CD14-positive monocyte (primary cell): ENCODE data around the gene TNFSF8. TPM values are rescaled to one million over a fixed set of nuclear protein-coding genes. Genes with fewer than 3 reads are reported as not detected.

Source experiments
- DNase-seq, 3 donors: peaks; one replicate each; pipeline ENCODE4 v3.0.0-alpha.2; 2011 to 2022
- H2AFZ ChIP-seq: 2 replicates; pipeline ENCODE4 v1.6.0; 2012; ENCODE audit warnings: mild to moderate bottlenecking, low read depth, low read length, inconsistent platforms; ENCODE audit not compliant: insufficient read depth, poor library complexity, severe bottlenecking
- H3K27ac ChIP-seq, 2 donors: 1 replicate in 1 of 2; 2 replicates in 1 of 2; pipeline ENCODE4 v1.5.1; 2012 to 2013; ENCODE audit warnings: low read length in 2 of 2, control low read depth in 1 of 2, inconsistent platforms in 1 of 2, low read depth in 1 of 2, mild to moderate bottlenecking in 1 of 2
- H3K27me3 ChIP-seq, 2 donors: one replicate each; pipeline versions ENCODE4 v1.6.0 to v1.6.1; 2011 to 2013; ENCODE audit warnings: low read length in 2 of 2; ENCODE audit not compliant: control insufficient read depth in 2 of 2, insufficient read depth in 2 of 2
- H3K36me3 ChIP-seq, 2 donors: replicated peaks in 1 of 2; 1 replicate in 1 of 2; 2 replicates in 1 of 2; pipeline versions ENCODE4 v1.5.1 to v1.6.1; 2012 to 2013; ENCODE audit warnings: low read length in 2 of 2, control low read depth in 1 of 2, inconsistent platforms in 1 of 2, mild to moderate bottlenecking in 1 of 2; ENCODE audit not compliant: insufficient read depth in 2 of 2, control insufficient read depth in 1 of 2
- H3K4me1 ChIP-seq, 2 donors: 1 replicate in 1 of 2; 2 replicates in 1 of 2; pipeline versions ENCODE4 v1.5.1 to v1.6.1; 2012 to 2013; ENCODE audit warnings: low read length in 2 of 2, control low read depth in 1 of 2, inconsistent platforms in 1 of 2, mild to moderate bottlenecking in 1 of 2, moderate library complexity in 1 of 2; ENCODE audit not compliant: insufficient read depth in 2 of 2, control insufficient read depth in 1 of 2
- H3K4me2 ChIP-seq: replicated peaks from 2 replicates; pipeline ENCODE3; 2012; ENCODE audit warnings: low read length, moderate library complexity, mild to moderate bottlenecking; ENCODE audit not compliant: poor library complexity, severe bottlenecking; ENCODE audit errors: extremely low read depth
- H3K4me3 ChIP-seq, 3 experiments: fragments of 200-600 bp in 1 of 3; sonication (generic) in 1 of 3; replicated peaks in 1 of 3; 1 replicate in 2 of 3; 2 replicates in 1 of 3; pipeline ENCODE4 v1.5.1; 2011 to 2013; ENCODE audit warnings: low read length in 3 of 3, mild to moderate bottlenecking in 3 of 3, control low read depth in 2 of 3, low read depth in 2 of 3, inconsistent platforms in 1 of 3, moderate library complexity in 1 of 3
- H3K79me2 ChIP-seq: 2 replicates; pipeline ENCODE4 v1.6.0; 2012; ENCODE audit warnings: mild to moderate bottlenecking, control low read depth, inconsistent platforms, low read length, moderate library complexity; ENCODE audit not compliant: insufficient read depth
- H3K9ac ChIP-seq: 2 replicates; pipeline ENCODE4 v1.6.0; 2017; ENCODE audit warnings: low read length, mild to moderate bottlenecking; ENCODE audit not compliant: insufficient read depth, poor library complexity, severe bottlenecking
- H3K9me3 ChIP-seq, 2 donors: replicated peaks in 1 of 2; 1 replicate in 1 of 2; 2 replicates in 1 of 2; pipeline versions ENCODE4 v1.5.1 to v1.6.1; 2012 to 2013; ENCODE audit warnings: low read length in 2 of 2, control low read depth in 1 of 2; ENCODE audit not compliant: control insufficient read depth in 1 of 2, insufficient read depth in 1 of 2
- H4K20me1 ChIP-seq: 2 replicates; pipeline ENCODE4 v1.6.0; 2012; ENCODE audit warnings: mild to moderate bottlenecking, low read length, control low read depth, moderate library complexity; ENCODE audit not compliant: insufficient read depth
- H3K27ac Mint-ChIP-seq, 7 donors: one replicate each; pipeline ENCODE4 v1.8.0; 2020; ENCODE audit warnings: mild to moderate bottlenecking in 7 of 7, mixed read lengths in 7 of 7, moderate library complexity in 6 of 7, inconsistent platforms in 2 of 7
- H3K27me3 Mint-ChIP-seq, 3 donors: one replicate each; pipeline ENCODE4 v1.8.0; 2021 to 2022; ENCODE audit warnings: low read depth in 3 of 3, mild to moderate bottlenecking in 3 of 3, mixed read lengths in 3 of 3, moderate library complexity in 3 of 3, inconsistent platforms in 1 of 3
- H3K36me3 Mint-ChIP-seq, 2 donors: one replicate each; pipeline ENCODE4 v1.8.0; 2020; ENCODE audit warnings: mixed read lengths in 2 of 2, inconsistent platforms in 1 of 2, mild to moderate bottlenecking in 1 of 2
- H3K4me1 Mint-ChIP-seq: one replicate; pipeline ENCODE4 v1.8.0; 2020; ENCODE audit warnings: mild to moderate bottlenecking, mixed read lengths
- H3K4me3 Mint-ChIP-seq, 2 donors: one replicate each; pipeline ENCODE4 v1.8.0; 2020; ENCODE audit warnings: mild to moderate bottlenecking in 2 of 2, mixed read lengths in 2 of 2, moderate library complexity in 1 of 2
- H3K9me3 Mint-ChIP-seq, 7 donors: one replicate each; pipeline ENCODE4 v1.8.0; 2020 to 2022; ENCODE audit warnings: mixed read lengths in 7 of 7, mild to moderate bottlenecking in 6 of 7, moderate library complexity in 6 of 7, inconsistent platforms in 2 of 7
- WGBS: methylation state at CpG from one replicate; pipeline ENCODE4 v1.1.5; 2013; ENCODE audit warnings: missing lambda C conversion rate; ENCODE audit not compliant: insufficient coverage; 5-methylcytosine and 5-hydroxymethylcytosine counted together
- intact Hi-C, 2 donors: fragments of 100-400 bp; cut with micrococcal nuclease; formaldehyde crosslinking; loops; one replicate each; pipeline versions ENCODE4 v1.15.0 to v1.15.1; 2023
- polyA plus RNA-seq, 3 donors: library from polyadenylated mRNA; depleted of rRNA in 1 of 3; unstranded in 2 of 3; stranded (reverse) in 1 of 3; fragments of 300-500 nt in 2 of 3; fragments of >200 nt in 1 of 3; fragmentation: Illumina TruSeq in 2 of 3; gene quantifications; 1 replicate in 2 of 3; 2 replicates in 1 of 3; pipeline ENCODE4 v1.2.3, GENCODE V29; 2012 to 2021
- TF ChIP-seq, protein P1 (sequence below): fragments of 200-600 bp; IDR thresholded peaks from one replicate; pipeline ENCODE4 v1.8.0; 2022; ENCODE audit warnings: antibody characterized with exemption, mild to moderate bottlenecking

The TNFSF8 gene
- polyA plus RNA-seq, 3 donors, result 27.8 to 42.9 (median 34.0) TPM

- Mint-ChIP-seq H3K9me3 (peaks cover 0 to 5% (median under 1%) of the 10 kb centered on the region in 7 donors), H3K4me1 (peaks cover 69% of the 10 kb centered on the region), H3K27ac (peak overlapping the region; percentile 96 to 100 (median 99)), H3K27me3 (peaks cover 0 to 2% (median 0%) of the 10 kb centered on the region in 3 donors), H3K36me3 (peaks cover 7 to 9% of the 10 kb centered on the region in 2 donors), H3K4me3 (peak overlapping the region; percentile 69 to 94)
- H3K9ac ChIP-seq, result peak overlapping the region; percentile 21
- H3K79me2 ChIP-seq, result peaks cover 8% of the 10 kb centered on the region
- H3K4me1 ChIP-seq, result peaks cover 64 to 68% of the 10 kb centered on the region in 2 donors
- no peaks in the 10 kb centered on the region for H3K27me3 ChIP-seq
- no peaks in the 10 kb centered on the region for H3K9me3 ChIP-seq
- H3K4me3 ChIP-seq, result peak overlapping the region in 2 of 3 experiments; percentile 25 to 54
- no peaks in the 10 kb centered on the region for H3K36me3 ChIP-seq
- no peaks in the 10 kb centered on the region for H4K20me1 ChIP-seq
- peak; percentile 86 to 94 (median 93) for DNase-seq
- WGBS, result 0% methylated on average over 5 of the region's 7 CpGs
- peak overlapping the region; percentile 36 for H2AFZ ChIP-seq
- peak overlapping the region; percentile 76 to 99 for H3K27ac ChIP-seq
- H3K4me2 ChIP-seq, result peak overlapping the region; percentile 53
- TF ChIP-seq, protein P1, sequence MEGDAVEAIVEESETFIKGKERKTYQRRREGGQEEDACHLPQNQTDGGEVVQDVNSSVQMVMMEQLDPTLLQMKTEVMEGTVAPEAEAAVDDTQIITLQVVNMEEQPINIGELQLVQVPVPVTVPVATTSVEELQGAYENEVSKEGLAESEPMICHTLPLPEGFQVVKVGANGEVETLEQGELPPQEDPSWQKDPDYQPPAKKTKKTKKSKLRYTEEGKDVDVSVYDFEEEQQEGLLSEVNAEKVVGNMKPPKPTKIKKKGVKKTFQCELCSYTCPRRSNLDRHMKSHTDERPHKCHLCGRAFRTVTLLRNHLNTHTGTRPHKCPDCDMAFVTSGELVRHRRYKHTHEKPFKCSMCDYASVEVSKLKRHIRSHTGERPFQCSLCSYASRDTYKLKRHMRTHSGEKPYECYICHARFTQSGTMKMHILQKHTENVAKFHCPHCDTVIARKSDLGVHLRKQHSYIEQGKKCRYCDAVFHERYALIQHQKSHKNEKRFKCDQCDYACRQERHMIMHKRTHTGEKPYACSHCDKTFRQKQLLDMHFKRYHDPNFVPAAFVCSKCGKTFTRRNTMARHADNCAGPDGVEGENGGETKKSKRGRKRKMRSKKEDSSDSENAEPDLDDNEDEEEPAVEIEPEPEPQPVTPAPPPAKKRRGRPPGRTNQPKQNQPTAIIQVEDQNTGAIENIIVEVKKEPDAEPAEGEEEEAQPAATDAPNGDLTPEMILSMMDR, result no peak
- intact Hi-C loops, result loop anchor here in 1 of 2 donors (2.0 kb wide), 1 partner anchor 15 kb away; no protein-coding TSS in a partner anchor
Measured at GRCh38 chr9:114953959-114954358, 23.6 kb upstream of the TNFSF8 start.

DNA sequence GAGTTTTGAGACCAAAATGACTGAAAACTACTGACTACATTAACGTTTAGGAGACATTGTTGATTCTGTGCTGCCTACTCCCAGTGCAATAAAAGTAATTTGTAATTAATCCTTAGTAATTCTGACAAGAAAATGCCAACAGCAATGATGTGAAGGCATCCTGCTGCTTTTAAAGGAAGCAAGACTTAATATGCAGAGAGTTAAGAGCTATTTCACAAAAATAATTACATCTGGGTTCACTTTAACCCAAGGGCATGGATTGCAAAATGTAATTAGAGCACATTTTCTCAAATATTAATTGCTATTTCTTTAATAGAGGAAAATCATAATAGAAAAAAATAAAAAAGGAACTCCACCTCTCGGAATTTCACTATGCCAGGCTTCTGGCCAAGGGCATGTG lies 22.7 kb upstream of the TNFSF8 start:
- no peak for DNase-seq
- TF ChIP-seq, protein P1, result no peak
- peak overlapping the region; percentile 96 to 100 (median 99) for H3K27ac Mint-ChIP-seq
- H3K4me2 ChIP-seq, result peak overlapping the region; percentile 53
- peaks cover 7 to 9% of the 10 kb centered on the region in 2 donors for H3K36me3 Mint-ChIP-seq
- peaks cover 60 to 61% of the 10 kb centered on the region in 2 donors for H3K4me1 ChIP-seq
- H4K20me1 ChIP-seq, result no peaks in the 10 kb centered on the region
- peak overlapping the region; percentile 76 to 99 for H3K27ac ChIP-seq
- peaks cover 64% of the 10 kb centered on the region for H3K4me1 Mint-ChIP-seq
- peak overlapping the region in 1 of 3 experiments; percentile 54 for H3K4me3 ChIP-seq
- 100% methylated on average over 1 of the region's 2 CpGs for WGBS
- no peaks in the 10 kb centered on the region for H3K9me3 ChIP-seq
- H3K36me3 ChIP-seq, result no peaks in the 10 kb centered on the region
- peak overlapping the region in 1 of 2 donors; percentile 69 for H3K4me3 Mint-ChIP-seq
- H3K79me2 ChIP-seq, result peaks cover 8% of the 10 kb centered on the region
- peaks cover 0 to 2% (median 0%) of the 10 kb centered on the region in 3 donors for H3K27me3 Mint-ChIP-seq
- H3K27me3 ChIP-seq, result no peaks in the 10 kb centered on the region
- peak overlapping the region; percentile 36 for H2AFZ ChIP-seq
- peaks cover 0 to 5% (median 0%) of the 10 kb centered on the region in 7 donors for H3K9me3 Mint-ChIP-seq
- H3K9ac ChIP-seq, result peak overlapping the region; percentile 21
- intact Hi-C loops, result loop anchor here in 1 of 2 donors (2.0 kb wide), 1 partner anchor 14 kb away; no protein-coding TSS in a partner anchor
